Measurements from ENCODE around the gene FAN1.
"Not testable (repeated sequence)": the region's sequence is repeated elsewhere in the genome, so short reads cannot be mapped to it uniquely, and the experiment has no call there.

Gene FAN1

DNA sequence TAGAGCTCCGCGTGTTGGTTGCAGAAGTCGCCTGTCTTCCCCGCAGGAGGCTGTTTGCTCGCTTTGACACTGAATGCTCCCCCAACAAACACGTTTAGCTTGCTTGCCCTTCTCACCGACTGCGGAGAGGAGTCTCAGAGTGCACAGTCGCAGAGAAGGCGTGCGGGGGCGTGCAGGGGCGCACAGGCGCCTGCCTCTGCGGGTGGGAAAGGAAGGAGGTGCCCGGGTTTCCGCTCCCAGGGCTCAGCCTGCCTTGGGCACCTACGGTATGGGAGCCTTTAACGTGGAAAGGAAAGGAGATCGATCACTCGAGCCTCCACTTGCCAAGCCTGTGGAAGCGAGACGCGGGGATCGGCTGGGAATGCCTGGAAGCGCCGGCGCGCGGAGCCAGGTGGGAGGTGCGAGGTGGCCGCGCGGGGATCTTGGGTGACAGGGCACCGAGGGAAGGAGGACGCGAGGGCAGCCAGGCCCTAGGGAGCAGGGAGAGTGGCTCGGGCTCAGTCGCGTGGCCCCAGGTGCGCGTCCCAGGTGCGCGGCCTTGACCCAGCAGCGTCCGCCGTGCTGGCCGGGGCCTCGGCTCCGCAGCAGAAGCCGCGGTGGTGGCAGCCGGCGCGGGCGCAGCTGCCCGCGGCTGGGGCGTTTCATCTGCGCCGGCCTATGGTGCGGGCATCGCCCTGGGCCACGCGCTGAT, at the start of gene FAN1:
Gene FAN1, plus strand, starts transcription at position 419 of the 691 bp plus-strand sequence. CDS start 749 bp downstream, outside the sequence.
- no peak for FAIRE-seq

DNA sequence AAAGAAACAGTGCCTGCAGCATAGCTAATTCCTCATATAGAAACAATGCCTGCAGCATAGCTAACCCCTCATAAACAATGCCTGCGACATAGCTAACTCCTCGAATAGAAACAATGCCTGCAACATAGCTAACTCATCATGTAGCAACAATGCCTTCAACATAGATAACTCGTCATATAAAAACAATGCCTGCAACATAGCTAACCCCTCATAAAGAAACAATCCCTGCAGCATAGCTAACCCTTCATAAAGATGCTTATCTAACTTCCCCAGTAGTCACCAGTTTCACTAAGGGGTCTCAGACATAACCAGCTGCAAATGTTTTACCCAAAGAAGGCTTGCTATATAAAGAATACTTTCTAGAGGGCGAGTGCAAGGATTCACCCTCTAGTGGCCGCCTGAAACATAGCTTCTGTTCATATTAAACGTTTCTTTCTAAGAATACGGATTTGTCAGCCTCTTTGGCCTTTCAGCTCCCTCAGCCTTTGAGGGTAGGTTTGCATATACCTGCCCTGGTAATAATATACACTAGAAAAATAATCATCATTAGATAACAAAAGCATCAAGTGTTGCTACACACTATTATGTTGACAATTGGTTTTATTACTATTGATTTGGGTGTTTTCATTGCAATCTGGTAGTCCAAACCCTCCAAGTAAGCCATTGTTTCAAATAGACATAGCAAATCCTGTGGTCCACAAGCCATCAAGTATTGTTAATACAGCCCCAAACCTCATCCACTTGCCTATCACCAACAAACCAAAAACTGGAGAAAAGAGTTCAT, 44.4 kb upstream of the FAN1 start:
- no peak for FAIRE-seq

DNA sequence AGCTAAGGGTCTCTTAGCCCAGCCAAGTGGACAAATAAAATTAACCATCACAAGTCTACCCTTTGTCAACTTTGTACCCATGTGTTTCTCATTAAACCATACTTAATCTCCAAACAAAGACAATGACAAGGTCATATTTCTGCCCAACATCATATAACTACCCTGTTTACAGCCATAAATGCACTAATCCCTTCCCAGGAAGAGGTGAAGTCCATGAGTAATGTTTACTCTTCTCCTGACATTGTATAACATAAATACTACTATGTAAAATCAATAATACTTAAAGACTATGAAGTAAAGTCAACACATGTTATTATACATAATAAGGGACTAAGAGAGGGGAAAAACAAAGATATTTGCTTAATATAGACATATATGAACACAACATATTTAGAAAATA, 38.5 kb upstream of the FAN1 start:
- no peak for FAIRE-seq

DNA sequence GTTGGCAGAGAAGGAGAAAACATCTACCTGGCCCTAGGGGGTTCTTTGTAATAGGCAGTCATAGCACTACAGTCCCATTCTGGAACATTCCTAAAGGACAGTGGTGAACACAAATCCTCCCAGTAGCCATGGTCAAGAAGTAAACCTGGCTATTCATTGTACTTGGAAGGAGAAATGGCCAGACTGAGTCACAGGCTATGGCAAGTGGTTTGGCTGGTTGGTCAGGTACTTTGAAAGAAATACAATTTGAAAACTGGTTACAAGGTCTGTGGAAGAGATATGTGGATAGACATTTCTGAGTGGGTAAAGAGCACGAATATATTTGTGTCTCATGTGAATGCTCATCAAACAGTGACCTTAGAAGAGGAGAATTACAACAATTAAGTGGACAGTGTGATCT, 33.0 kb upstream of the FAN1 start:
- FAIRE-seq = no peak

DNA sequence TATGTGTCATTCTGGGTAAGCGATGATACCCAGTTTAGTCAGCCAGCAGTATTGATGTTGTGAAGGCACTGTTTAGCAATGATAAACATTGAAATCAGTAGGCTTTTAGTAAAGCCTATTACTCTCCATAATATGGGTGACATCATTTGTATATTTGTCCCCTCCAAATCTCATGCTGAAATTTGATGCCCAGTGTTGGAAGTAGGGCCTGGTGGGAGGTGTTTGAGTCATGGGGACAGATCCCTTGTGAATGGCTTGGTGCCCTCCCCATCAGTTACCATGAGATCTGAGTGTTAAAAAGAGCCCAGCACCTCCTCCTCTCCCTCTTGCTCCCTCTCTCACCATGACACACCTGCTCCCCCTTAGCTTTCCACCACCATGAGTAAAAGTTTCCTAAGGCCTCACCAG, 31.4 kb upstream of the FAN1 start:
- FAIRE-seq = no peak

DNA sequence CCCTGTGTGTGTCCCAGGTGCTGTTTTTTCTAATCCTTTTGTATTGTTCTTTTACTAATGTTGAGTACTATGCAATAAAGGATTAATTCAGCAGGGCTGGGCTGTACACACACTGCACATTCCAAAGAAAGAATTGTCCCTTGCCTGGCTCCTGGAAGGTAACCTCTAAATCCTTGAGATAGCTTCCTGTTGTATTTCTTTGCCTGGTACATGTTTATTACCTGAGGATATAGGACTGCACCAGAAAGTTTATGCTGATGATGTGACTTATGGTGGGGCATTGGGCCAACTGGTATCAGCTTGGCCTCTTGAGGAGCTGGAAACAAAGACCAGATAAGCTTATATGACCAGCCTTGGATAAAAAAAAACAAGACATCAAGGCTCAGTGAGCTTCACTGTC, 26.6 kb upstream of the FAN1 start:
- no peak for FAIRE-seq

DNA sequence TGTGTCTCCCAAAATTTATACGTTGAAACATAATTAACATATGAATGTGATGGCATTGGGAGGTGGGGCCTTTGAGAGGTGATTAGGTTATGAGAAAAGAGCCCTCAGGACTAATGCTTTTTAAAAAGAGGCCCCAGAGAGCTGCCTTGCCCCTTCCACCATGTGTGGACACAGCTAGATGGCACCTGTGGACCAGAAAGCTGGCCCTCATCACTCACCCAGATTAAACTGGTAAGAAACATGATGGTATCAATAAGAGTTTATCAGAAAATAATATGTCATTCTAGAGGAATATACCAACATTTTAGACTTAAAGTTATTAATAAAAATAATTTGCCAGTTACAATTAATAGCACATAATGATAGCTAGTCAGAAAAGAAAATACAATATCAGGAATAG, 25.2 kb upstream of the FAN1 start:
- no peak for FAIRE-seq

DNA sequence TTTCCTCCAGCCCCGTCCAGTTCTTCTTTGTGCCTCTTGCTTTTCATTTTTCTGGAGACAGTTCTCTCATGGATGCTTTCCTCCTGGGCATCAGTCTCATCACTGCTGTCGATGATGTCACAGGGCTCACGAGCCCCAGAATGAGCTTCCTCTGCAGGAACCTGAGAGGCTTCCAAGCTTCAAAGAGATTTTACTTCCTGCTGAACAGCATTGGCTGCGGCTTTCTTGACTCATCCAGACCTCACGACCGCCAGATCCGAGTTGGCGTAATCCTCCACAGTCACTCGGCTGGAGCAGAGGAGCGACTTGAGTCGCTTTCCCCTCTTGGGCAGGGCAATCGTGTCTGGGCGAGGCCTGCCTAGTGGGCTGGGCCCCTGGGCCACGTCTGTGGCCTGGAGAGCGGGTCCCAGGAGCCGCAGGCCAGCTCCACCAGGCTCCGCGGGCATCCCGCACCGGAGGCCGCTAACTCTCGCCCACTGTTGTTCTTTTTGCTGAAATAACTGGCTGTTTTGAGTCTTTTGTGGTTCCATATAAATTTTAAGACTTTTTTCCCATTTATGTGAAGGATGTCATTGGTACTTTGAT, 20.8 kb upstream of the FAN1 start:
- FAIRE-seq = no peak

DNA sequence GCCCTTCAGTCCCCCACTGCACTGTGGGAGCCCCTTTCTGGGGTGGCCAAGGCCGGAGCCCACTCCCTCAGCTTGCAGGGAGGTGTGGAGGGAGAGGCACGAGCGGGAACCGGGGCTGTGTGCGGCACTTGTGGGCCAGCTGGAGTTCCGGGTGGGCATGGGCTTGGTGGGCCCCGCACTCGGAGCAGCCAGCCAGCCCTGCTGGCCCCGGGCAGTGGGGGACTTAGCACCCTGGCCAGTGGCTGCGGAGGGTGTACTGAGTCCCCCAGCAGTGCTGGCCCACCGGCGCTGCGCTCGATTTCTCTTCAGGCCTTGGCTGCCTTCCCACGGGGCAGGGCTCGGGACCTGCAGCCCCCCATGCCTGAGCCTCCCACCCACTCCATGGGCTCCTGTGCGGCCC, 20.0 kb upstream of the FAN1 start:
- not testable (repeated sequence) for FAIRE-seq

DNA sequence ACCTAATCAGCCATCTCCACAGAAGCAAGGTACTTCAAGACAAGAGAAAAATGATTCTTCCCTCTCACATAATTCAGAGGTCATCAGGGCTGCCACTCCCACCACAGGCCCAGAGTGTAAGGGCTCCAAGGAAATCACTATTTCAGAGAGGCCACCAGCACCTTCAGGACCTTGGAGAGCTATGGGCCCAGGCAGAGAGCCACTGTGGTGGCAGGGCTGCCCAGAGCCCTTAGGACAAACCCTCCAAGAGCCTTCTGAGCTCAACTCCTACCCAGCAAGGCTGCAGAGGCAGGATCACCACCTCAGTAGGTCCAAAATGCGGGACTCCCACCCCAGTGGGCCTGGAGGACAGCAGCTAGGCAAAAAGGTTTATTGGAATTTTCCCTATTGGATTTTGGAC, 17.9 kb upstream of the FAN1 start:
- no peak for FAIRE-seq

DNA sequence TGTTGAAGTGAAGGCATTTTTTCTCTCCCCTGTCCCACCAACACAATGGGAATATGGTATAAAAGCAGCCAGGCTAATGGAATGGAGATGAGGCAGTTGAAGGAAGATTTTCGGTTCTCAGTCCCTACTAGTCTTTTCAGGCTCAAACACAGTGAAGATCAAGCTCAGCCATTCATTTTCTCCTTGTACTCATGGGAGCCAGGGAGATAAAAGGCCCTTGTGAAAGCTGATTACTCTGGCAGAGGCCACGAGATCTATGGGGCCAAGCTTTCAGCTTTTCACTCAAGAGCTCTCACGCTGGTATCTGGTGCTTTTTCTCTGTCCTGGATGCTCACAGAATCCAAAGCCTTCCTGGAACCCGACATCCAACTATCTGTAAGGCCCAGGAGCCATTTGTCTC, 14.5 kb upstream of the FAN1 start:
- no peak for FAIRE-seq

DNA sequence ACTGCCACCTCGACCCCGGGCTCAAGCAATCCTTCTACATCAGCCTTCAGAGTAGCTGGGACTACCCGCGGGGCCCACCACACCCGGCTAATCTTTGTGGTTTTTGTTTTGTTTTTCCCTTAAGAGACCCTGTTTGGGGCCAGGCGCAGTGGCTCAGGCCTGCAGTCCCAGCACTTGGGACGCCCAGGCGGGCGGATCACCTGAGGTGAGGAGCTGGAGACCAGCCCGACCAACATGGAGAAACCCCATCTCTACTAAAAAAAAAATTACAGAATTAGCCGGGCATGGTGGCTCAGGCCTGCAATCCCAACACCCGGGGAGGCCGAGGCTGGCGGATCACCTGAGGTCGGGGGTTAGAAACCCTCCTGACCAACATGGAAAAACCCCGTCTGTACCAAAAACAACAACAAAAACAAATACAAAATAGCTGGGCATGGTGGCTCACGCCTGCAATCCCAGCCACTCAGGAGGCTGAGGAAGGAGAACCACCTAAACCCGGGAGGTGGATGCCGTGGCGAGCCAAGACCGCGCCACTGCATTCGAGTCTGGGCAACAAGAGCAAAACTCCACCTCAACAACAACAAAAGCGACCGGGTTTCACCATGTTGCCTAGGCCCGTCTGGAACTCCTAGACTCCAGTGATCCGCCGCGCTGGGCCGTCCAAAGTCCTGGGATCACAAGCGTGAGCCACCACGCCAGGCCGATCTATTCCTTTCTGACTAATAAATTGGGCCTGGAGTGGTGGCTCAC, 8.1 kb upstream of the FAN1 start:
- FAIRE-seq = no peak

DNA sequence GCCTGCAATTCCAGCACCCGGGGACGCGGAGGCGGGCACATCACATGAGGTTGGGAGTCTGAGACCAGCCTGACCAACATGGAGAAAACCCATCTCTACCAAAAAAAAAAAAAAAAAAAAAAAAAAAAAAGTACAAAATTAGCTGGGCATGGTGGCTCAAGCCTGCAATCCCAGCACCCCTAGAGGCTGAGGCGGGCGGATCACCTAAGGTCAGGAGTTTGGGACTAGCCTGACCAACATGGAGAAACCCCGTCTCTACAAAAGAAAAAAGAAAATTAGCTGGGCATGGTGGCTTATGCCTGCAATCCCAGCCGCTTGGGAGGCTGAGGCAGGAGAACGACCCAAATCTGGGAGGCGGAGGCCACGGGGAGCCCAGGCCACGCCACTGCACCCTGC, 7.5 kb upstream of the FAN1 start:
- no peak for FAIRE-seq

DNA sequence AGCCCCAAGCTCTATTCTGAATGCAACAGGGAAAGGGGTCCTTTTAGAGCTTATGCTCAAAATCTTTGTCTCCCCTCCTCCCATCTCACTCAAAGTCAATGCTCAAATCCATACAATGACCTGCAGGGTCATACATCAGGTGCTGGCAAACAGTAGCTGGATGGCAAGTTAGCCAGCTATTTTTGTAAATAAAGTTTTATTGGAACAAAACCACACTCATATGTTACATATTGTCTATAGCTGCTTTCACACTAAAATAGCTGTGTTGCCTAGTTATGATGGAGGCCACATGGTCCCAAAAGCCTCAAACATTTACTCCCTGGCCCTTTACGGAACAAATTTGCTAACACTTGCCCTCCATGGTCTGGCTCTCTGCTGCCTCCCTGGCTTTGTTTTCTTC, 1.8 kb upstream of the FAN1 start:
- FAIRE-seq = no peak

DNA sequence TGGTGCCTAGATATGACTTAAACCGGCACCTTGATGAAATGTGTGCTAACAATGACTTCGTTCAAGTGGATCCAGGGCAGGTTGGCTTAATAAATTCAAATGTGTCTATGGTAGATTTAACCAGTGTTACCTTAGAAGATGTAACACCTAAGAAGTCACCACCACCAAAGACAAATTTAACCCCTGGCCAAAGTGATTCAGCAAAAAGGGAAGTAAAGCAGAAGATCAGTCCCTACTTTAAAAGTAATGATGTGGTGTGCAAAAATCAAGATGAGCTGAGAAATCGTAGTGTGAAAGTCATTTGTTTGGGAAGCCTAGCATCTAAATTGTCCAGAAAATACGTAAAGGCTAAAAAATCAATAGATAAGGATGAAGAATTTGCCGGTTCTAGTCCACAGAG, 1.1 kb downstream of the FAN1 start:
- FAIRE-seq = no peak

DNA sequence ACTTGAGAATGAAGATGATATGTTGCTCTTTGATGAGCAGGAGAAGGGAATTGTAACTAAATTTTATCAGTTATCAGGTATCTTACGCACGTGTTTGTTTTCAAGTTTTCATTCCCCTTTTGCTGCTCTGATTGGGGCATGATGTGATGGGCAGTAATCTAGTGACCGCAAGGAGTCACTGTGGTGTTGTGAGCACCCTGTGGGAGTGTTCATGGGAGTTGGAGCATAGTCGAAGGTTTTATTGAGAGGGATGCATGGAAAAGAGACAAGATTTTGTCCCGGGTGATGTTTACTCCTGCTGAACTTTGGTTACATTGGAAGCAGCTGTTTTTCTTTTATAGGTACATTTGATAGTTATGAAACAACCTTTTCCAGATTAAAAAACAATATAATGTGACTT, 2.1 kb downstream of the FAN1 start:
- FAIRE-seq = no peak

DNA sequence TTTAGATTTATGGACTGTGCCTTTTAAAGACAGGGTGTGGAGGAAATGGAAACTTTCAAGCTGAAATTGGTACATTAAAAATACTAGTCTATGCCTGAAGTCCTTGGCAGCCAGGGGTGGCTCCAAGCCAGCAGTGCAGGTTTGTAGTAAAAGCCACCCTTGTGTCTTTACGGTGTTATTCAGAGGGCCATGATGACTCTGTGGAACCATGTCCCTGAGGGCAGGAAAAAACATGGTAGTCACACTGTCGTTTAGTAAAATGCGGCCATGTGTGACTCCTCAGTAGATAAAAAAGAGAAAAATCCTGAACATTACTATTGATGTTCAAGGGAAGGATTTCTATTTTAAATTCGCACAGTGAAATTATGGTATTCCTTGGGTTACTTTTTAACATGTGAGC, 2.7 kb downstream of the FAN1 start:
- no peak for FAIRE-seq

DNA sequence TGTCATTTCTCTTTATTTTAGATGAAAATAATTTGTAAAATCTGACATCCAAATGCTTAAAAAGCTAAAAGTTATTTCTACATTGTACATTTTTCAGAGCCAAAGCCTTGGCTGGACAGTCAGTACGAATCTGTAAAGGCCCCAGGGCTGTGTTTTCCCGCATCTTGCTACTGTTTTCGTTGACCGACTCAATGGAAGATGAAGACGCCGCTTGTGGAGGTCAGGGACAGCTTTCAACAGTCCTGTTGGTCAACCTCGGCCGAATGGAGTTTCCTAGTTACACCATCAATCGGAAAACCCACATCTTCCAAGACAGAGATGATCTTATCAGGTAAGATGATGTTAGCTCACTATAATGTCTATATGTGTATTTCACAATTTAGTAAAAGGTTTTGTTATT, 10.0 kb downstream of the FAN1 start:
- no peak for FAIRE-seq

DNA sequence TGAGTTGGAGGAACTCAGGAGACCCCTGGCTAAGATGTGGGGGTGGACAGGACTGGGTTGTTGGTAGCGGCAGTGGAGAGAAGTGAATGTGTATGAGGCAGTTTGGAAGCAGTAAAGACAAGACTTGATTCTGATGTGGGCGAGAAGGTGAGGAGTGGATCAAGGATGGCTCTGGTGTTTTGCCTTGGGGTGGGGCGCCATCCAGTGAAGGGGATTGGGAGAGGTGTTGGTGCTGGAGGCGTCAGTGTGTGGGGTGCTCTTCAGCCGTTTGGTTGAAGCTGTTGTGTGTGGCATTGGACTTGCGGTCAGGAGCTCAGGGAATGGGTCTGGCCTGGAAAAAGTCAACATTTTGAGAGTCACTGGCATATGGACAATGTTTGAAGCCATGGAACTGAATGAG, 13.3 kb downstream of the FAN1 start:
- no peak for FAIRE-seq

DNA sequence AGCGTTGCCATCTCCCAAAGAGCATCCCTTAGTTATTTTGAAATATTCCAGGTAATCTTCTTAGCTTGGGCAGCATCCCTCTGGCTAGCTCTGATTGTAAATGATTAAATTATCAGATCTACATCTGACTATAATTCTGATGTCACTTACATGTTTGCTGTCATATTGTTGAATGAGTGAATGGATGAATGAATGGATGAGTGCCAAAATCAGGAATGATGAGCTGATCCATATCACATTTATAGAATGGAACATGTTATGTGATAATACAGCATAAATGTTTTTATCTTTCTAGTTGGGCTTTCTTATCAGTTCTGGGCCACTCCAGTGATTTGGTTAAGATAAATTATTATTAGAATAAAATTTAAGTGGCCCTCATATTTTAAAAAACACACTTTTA, 14.0 kb downstream of the FAN1 start:
- no peak for FAIRE-seq

DNA sequence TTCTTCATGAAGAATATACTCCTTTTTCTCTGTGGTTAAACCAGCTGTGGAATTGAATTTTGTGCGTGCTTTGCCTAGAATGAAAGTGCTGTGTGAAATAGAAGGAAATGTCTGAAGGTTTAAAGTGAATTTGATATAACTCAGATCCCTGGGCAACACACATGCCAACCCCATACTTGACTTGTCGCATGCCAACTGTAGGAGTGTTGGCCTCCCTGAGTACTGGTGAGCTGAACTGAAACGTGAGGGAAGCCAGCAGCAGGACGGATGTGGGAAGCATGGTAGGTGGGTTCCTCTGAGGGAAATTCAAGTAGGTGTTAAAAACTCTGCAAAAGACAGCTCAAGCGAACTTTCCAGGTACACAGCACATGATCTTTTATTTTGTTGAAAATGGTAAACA, 14.7 kb downstream of the FAN1 start:
- no peak for FAIRE-seq

DNA sequence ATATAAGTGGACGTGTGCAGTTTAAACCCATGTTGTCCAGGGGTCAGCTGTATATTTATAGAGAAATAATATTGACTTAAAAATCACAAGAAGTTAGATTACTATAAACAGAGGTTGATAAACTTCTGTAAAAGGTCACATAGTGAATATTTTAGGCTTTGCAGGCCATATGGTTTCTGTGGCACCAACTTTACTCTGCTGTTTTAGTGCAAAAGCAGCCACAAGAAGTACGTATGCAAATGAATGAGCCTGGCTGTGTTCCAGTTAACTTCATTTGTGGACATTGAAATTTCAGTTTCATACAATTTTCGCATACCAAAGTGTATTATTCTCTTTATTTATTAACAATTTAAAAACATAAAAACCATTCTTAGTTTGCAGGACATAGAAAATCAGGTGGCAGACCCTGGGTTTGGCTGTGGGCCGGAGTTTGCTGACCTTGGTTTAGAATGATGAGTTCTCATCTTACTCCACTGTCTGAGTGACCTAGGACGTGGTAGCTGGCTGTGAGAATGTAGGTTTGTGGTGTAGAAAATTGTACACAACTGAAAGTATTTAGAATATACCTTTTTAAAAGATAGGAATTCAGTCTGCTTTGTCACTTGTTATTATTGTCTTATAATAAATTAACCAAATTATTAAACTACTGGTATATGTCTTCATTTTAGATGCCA, 16.3 kb downstream of the FAN1 start:
- no peak for FAIRE-seq

DNA sequence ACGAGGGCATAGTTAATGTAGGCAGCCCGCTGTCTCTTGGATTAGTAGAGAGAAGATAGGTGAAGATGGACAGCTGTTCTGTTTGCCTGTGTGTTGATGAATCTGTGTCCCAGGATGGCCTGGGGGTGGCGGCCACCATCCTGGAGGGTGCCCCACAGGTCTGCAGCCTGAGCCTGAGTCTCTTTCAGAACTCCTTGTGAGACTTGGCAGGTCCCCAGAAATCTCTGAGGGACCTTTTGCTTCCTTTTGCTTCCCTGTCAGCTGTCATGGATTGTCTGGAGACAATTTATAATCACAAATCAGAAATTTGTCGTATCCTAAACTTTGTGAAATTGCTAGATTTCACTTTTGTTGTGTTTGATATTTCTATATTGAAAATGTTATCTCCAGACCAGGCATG, 17.4 kb downstream of the FAN1 start:
- FAIRE-seq = no peak
